PC-9 (cell line): ENCODE measurements around the gene SEMA7A.

ENCODE experiments used
- EZH2 ChIP-seq: fragments of 200-600 bp; sonication (generic); IDR thresholded peaks from 2 replicates; pipeline ENCODE4 v1.8.0; 2017; ENCODE audit warnings: antibody characterized with exemption, low read depth
- TF ChIP-seq, protein P1 (sequence below): fragments of 200-600 bp; sonication (generic); conservative IDR thresholded peaks from 2 replicates; pipeline ENCODE4 v1.6.1; 2017; ENCODE audit warnings: mixed run types, antibody characterized with exemption, mild to moderate bottlenecking, moderate library complexity

DNA sequence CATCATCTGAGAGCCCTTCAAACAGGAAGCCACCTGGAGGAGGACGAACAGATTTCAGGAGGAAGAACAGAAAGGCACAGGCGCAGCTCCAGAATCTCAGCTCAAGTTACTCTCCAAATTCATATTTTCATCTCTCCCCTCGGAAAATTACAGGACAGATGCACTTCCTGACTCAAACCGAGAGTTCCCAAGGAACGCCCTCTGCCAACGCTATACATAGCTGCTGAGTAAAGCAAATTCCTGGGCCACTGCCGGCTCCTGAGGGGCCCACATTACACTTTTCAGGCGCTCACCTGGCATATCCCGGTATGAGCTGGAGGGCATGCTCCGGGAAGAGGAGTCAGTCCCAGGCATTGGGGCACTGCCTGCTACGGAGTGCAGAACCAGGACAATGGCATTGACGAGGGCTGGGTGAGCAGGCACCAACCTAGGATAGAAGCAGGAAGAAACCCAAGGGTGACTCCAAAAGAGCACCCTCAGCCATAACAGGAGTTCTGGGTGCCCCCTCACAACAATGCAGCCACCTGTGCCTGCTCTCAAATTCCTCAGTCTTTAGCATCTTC lies 16.0 kb upstream of the SEMA7A start:
- TF ChIP-seq, protein P1, sequence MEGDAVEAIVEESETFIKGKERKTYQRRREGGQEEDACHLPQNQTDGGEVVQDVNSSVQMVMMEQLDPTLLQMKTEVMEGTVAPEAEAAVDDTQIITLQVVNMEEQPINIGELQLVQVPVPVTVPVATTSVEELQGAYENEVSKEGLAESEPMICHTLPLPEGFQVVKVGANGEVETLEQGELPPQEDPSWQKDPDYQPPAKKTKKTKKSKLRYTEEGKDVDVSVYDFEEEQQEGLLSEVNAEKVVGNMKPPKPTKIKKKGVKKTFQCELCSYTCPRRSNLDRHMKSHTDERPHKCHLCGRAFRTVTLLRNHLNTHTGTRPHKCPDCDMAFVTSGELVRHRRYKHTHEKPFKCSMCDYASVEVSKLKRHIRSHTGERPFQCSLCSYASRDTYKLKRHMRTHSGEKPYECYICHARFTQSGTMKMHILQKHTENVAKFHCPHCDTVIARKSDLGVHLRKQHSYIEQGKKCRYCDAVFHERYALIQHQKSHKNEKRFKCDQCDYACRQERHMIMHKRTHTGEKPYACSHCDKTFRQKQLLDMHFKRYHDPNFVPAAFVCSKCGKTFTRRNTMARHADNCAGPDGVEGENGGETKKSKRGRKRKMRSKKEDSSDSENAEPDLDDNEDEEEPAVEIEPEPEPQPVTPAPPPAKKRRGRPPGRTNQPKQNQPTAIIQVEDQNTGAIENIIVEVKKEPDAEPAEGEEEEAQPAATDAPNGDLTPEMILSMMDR: no peak
- TF ChIP-seq EZH2: no peak
